GM12878 (cell line): ENCODE data around the gene NSMCE3. TPM values are rescaled to one million over a fixed set of nuclear protein-coding genes. Genes with fewer than 3 reads are reported as not detected.

Experiments
- CBX5 ChIP-seq: sonication (generic); IDR thresholded peaks from 2 replicates; pipeline ENCODE4 v1.6.1; 2016; ENCODE audit warnings: low read depth, moderate library complexity, mild to moderate bottlenecking, inconsistent platforms
- CREB1 ChIP-seq: IDR thresholded peaks from 2 replicates; pipeline ENCODE4 v1.6.1; 2012; ENCODE audit warnings: low read depth, mild to moderate bottlenecking, inconsistent platforms
- EP300 ChIP-seq, 2 experiments: fragments of 150-350 bp in 1 of 2; IDR thresholded peaks; 2 replicates each; pipeline ENCODE4 v1.6.1; 2011 to 2012; ENCODE audit warnings: low read depth in 2 of 2, low read length in 2 of 2, borderline replicate concordance in 1 of 2, improper control_type of control experiment in 1 of 2, inconsistent platforms in 1 of 2; ENCODE audit not compliant: control insufficient read depth in 1 of 2
- FOXM1 ChIP-seq: IDR thresholded peaks from 2 replicates; pipeline ENCODE4 v1.6.1; 2012; ENCODE audit warnings: low read depth, mild to moderate bottlenecking, inconsistent platforms, low read length, moderate library complexity
- IKZF2 ChIP-seq, 2 experiments: fragments of 450-650 bp; IDR thresholded peaks; 2 replicates each; pipeline ENCODE4 v1.6.1; 2017; ENCODE audit warnings: mild to moderate bottlenecking in 2 of 2, moderate library complexity in 2 of 2
- IRF4 ChIP-seq: IDR thresholded peaks from 2 replicates; pipeline ENCODE4 v1.6.1; 2011; ENCODE audit warnings: low read depth, low read length
- JUNB ChIP-seq: IDR thresholded peaks from 2 replicates; pipeline ENCODE4 v1.6.1; 2016; ENCODE audit warnings: antibody characterized with exemption, mild to moderate bottlenecking
- MEF2B ChIP-seq: fragments of 450-650 bp; IDR thresholded peaks from 2 replicates; pipeline ENCODE4 v1.6.1; 2018; ENCODE audit warnings: mild to moderate bottlenecking, moderate library complexity; ENCODE audit not compliant: partially characterized antibody, poor library complexity, severe bottlenecking
- MTA2 ChIP-seq: fragments of 450-650 bp; IDR thresholded peaks from 2 replicates; pipeline ENCODE4 v1.6.1; 2016; ENCODE audit warnings: low read depth, mild to moderate bottlenecking, moderate library complexity
- MTA3 ChIP-seq: IDR thresholded peaks from 2 replicates; pipeline ENCODE4 v1.6.1; 2012; ENCODE audit warnings: low read length, inconsistent platforms, borderline replicate concordance
- NBN ChIP-seq: fragments of 450-650 bp; IDR thresholded peaks from 2 replicates; pipeline ENCODE4 v1.6.1; 2016
- PAX5 ChIP-seq: IDR thresholded peaks from 2 replicates; pipeline ENCODE4 v1.6.1; 2011; ENCODE audit warnings: low read depth, low read length, borderline replicate concordance
- PML ChIP-seq: IDR thresholded peaks from 2 replicates; pipeline ENCODE4 v1.6.1; 2012; ENCODE audit warnings: low read length, inconsistent platforms
- POU2F2 ChIP-seq: IDR thresholded peaks from 3 replicates; pipeline ENCODE4 v1.6.1; 2011; ENCODE audit warnings: low read depth, mild to moderate bottlenecking, low read length, borderline replicate concordance
- RELA ChIP-seq: fragments of 450-650 bp; IDR thresholded peaks from 2 replicates; pipeline ENCODE4 v1.8.0; 2014; ENCODE audit warnings: borderline replicate concordance; ENCODE audit not compliant: partially characterized antibody
- RELB ChIP-seq: fragments of 450-650 bp; IDR thresholded peaks from 2 replicates; pipeline ENCODE4 v1.6.1; 2017; ENCODE audit warnings: low read depth, mild to moderate bottlenecking, moderate library complexity
- RUNX3 ChIP-seq: IDR thresholded peaks from 2 replicates; pipeline ENCODE4 v1.6.1; 2012; ENCODE audit warnings: low read length, inconsistent platforms
- SREBF1 ChIP-seq: IDR thresholded peaks from 2 replicates; pipeline ENCODE4 v1.6.1; 2012; ENCODE audit warnings: mild to moderate bottlenecking, low read length
- TBL1XR1 ChIP-seq: IDR thresholded peaks from 2 replicates; pipeline ENCODE4 v1.6.1; 2012; ENCODE audit warnings: low read depth, low read length, improper control_type of control experiment
- USF2 ChIP-seq: IDR thresholded peaks from 2 replicates; pipeline ENCODE4 v1.6.1; 2011; ENCODE audit warnings: low read depth, low read length, improper control_type of control experiment, borderline replicate concordance
- YBX1 ChIP-seq: fragments of 450-650 bp; IDR thresholded peaks from 2 replicates; pipeline ENCODE4 v1.6.1; 2016; ENCODE audit warnings: antibody characterized with exemption
- ZBED1 ChIP-seq: IDR thresholded peaks from 2 replicates; pipeline ENCODE4 v1.6.1; 2016; ENCODE audit warnings: borderline replicate concordance
- ZBTB40 ChIP-seq: fragments of 450-650 bp; IDR thresholded peaks from 2 replicates; pipeline ENCODE4 v1.6.1; 2016; ENCODE audit warnings: mild to moderate bottlenecking, moderate library complexity, borderline replicate concordance
- ZNF24 ChIP-seq: fragments of 450-650 bp; IDR thresholded peaks from 2 replicates; pipeline ENCODE4 v1.6.1; 2017; ENCODE audit warnings: antibody characterized with exemption, mild to moderate bottlenecking
- ZNF384 ChIP-seq: IDR thresholded peaks from 2 replicates; pipeline ENCODE4 v1.6.1; 2012; ENCODE audit warnings: low read depth, mild to moderate bottlenecking, low read length, improper control_type of control experiment, borderline replicate concordance
- polyA plus RNA-seq, 11 experiments: library from polyadenylated mRNA; depleted of rRNA in 4 of 11; unstranded in 6 of 11; stranded (reverse) in 5 of 11; fragments of >200 nt; fragmentation: Nextera tagmentation in 4 of 11; fragmentation: Illumina TruSeq in 1 of 11; extraction: Ambion mirVana in 4 of 11; extraction: Trizol in 1 of 11; gene quantifications; 1 replicate in 1 of 11; 2 replicates in 10 of 11; pipeline versions ENCODE4 v1.2.1 to v1.2.3, GENCODE V29; 2011 to 2016; ENCODE audit warnings: inconsistent platforms in 2 of 11, missing spikeins in 2 of 11, low read depth in 1 of 11
- total RNA-seq, 4 experiments: library from RNA; depleted of rRNA in 3 of 4; stranded (reverse); fragments of >200 nt in 3 of 4; fragmentation: Illumina TruSeq in 1 of 4; extraction: Trizol in 1 of 4; gene quantifications; 2 replicates each; pipeline versions ENCODE4 v1.2.1 to v1.2.3, GENCODE V29; 2013 to 2021

NSMCE3 gene
- total and polyA plus RNA-seq, 10 of the 15 experiments (the other 5 are each of a cell fraction or from before 2014, with no cell fraction given) = 3.7 to 30.0 (median 19.2) TPM

GRCh38 chr15:29270169-29270955, 740 bp upstream of the NSMCE3 start (continued):
- TF ChIP-seq YBX1 = no peak
- no peak for TF ChIP-seq ZNF384
- no peak for TF ChIP-seq RELA
- TF ChIP-seq SREBF1 = no peak
- TF ChIP-seq IRF4 = 0 out of 2 replicates have a peak, but pooled peaks have one; percentile 6
- peak; percentile 50 for TF ChIP-seq RUNX3
- peak; percentile 53 for TF ChIP-seq MEF2B
- peak; percentile 41; the same call in 1 of the 2 replicates for TF ChIP-seq USF2
- TF ChIP-seq PML = no peak
- TF ChIP-seq CBX5 = no peak
- peak; percentile 32; the same call in 1 of the 2 replicates for TF ChIP-seq NBN
- 0 out of 3 replicates have a peak, but pooled peaks have one; percentile 19 for TF ChIP-seq POU2F2
- peak; percentile 34; the same call in 1 of the 2 replicates for TF ChIP-seq MTA2
- TF ChIP-seq PAX5 = 0 out of 2 replicates have a peak, but pooled peaks have one; percentile 22
- TF ChIP-seq RELB = peak; percentile 45; the same call in 1 of the 2 replicates
- no peak for TF ChIP-seq ZBED1
- peak; percentile 76 for TF ChIP-seq JUNB
- 0 out of 4 replicates have a peak, but pooled peaks of 1 of the 2 experiments have one; percentile 37 for TF ChIP-seq IKZF2 (IDR thresholded peaks at IDR 0.05)
- TF ChIP-seq EP300 (IDR thresholded peaks at IDR 0.05; ENCODE audit: borderline replicate concordance in 1 of 2, control insufficient read depth in 1 of 2, low read depth in 2 of 2, low read length in 2 of 2) = peak in 1 of 2 experiments; percentile 54; a peak in 3 of 4 replicates
- TF ChIP-seq FOXM1 = 0 out of 2 replicates have a peak, but pooled peaks have one; percentile 69
- peak; percentile 50; the same call in 1 of the 2 replicates for TF ChIP-seq ZBTB40
- TF ChIP-seq TBL1XR1 = no peak
- TF ChIP-seq MTA3 = peak; percentile 88
- TF ChIP-seq ZNF24 = 0 out of 2 replicates have a peak, but pooled peaks have one; percentile 30
- peak; percentile 38; the same call in 1 of the 2 replicates for TF ChIP-seq CREB1
